ENCODE measurements around the gene TIPARP.
"Not testable (repeated sequence)": the region's sequence is repeated elsewhere in the genome, so short reads cannot be mapped to it uniquely, and the experiment has no call there.

Gene TIPARP

GRCh38 chr3:156648086-156648485 is 26.3 kb upstream of the TIPARP start:
- DNase-seq = no peak

GRCh38 chr3:156649681-156650080 is 24.7 kb upstream of the TIPARP start:
- DNase-seq = no peak

DNA sequence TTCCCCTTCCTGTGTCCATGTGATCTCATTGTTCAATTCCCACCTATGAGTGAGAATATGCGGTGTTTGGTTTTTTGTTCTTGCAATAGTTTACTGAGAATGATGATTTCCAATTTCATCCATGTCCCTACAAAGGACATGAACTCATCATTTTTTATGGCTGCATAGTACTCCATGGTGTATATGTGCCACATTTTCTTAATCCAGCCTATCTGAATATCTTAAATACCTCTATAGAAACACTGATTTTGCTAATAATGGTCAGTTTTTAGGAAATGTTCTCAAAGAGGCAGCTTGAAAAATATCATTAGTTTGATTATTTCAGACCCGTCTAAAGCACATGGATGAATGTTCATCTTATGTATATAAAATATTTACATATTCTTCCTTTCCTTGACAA is 21.7 kb upstream of the TIPARP start:
- not testable (repeated sequence) for DNase-seq

- no peak for DNase-seq
These were observed 19.6 kb upstream of the TIPARP start for GRCh38 chr3:156654834-156655233.

DNA sequence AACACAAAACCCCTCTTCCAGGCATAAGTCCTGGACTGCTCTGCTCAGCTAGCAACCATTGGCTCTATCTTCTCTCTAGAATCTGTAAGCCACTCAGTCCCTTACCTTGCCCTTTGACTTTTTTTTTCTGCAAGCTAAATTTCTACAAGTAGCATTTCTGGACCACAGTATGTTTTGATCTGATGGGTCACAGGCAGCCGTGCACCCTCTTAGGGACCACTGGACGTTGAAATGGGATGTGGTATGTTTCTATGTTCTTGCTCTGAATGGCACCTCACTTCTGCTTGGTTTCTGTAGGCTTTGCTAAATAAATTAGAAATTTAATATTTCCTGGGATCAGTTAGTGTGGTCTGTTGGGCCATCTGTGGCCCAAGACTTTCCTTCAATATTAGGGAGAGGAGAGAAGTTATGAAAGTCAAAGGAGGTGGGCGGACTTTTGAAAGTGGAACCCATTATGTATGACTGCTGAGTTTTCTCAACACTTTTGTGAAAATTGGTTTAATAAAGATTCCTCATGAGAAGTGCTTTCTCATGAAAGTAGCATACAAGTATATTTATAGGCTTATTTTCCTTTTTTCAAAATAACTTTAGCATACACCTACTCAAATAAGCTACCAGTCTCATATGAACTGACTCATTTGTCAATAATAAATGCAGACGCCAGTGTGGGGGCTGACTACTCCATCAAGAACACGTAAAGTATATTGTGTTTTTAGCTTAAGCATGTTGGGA is 18.4 kb upstream of the TIPARP start:
- no peak for DNase-seq

- DNase-seq = no peak
These were observed 16.9 kb upstream of the TIPARP start for GRCh38 chr3:156657440-156657839.

- DNase-seq = no peak
These were observed 16.3 kb upstream of the TIPARP start for GRCh38 chr3:156657862-156658731.

DNA sequence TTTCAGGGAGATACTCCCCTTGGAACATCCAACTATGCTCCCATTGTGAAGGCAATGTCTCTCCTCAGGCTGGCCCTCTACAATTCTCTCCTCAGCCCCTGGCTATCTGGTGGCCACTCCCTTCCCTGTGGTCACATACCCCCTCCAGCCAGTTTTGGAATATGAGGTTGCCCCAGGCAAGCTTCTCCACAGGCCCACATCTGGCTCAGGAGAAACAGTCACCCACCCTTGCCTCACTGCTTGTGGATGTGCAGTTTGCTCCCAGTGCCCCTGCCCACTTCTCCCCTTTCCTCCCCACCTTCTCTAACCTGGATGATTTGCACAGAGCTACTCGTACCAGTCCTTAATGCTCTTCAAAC is 15.7 kb upstream of the TIPARP start:
- no peak for DNase-seq

DNA sequence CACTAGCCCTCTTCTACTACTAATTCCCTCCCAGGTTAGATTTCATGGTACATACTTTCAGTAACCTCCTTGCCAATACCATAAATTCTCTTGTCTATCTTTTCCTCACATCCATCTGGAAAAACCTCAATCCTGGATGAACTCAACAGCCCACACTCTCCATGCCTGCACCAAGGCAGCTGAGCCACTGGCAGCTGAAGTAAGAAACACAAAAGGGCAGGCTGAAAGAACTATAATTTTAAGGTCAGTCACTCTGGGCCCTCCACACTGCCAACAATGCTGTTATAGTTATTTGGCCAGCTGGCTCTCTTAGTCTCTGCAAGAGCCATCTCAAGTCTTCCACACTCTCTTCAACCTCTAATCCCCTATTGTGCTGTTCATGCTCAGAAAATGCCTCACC is 15.1 kb upstream of the TIPARP start:
- no peak for DNase-seq

- no peak for DNase-seq
These were observed 13.2 kb upstream of the TIPARP start for GRCh38 chr3:156661155-156661554.

GRCh38 chr3:156664011-156664830 is 10.2 kb upstream of the TIPARP start:
- DNase-seq = no peak

DNA sequence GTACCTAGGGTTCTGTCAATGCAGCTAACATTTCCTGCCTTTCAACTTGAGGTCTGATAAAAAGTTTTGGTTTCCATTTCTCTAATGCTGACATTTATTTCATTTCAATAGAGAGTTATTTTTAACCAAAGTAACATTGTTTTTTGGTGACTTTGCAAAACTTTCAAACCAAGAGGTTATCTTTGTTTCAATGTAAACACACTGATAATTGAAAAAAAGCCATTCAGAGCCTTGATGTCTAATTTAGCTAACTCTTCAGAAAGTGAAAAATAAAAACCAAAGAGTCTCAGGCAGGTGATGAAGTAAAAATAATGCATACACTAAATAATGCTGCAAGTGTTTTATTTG is 9.6 kb upstream of the TIPARP start:
- no peak for DNase-seq

DNA sequence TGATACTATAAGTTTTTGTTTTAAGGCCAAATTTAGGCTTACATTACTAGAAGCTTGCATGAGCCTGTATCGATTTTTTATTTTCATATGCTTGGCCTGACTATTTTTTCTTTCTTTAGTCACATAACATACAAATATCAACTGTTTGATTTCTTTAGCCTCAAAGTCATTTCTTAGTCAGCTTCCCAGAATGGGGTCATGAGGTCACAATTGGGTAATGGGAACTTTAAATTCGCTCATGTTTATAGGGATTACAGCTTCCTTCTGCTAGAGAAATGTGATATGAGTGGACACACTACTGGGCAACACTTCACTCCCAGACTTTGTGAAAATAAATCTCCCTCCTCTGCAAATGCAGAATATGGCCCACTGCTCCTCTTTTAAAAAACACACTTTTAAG is 9.1 kb upstream of the TIPARP start:
- no peak for DNase-seq

DNA sequence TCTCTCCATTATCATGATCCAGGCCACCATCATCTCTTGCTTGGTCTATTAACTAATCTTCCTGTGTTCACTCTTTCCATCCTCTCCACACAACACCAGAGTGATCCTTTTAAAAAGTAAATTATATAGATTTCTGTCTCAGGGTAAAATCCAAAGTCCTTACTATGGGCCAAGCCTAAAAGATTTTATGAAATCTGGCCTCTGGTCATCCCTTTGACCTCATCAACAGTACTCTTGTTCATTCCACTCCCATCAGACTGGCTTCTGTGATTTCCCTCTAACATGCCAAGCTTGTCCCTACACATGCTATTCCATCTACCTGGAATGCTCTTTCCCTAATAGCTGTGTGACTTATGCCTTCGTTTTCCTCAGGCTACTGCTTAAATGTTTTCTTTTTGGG is 8.3 kb upstream of the TIPARP start:
- no peak for DNase-seq

DNA sequence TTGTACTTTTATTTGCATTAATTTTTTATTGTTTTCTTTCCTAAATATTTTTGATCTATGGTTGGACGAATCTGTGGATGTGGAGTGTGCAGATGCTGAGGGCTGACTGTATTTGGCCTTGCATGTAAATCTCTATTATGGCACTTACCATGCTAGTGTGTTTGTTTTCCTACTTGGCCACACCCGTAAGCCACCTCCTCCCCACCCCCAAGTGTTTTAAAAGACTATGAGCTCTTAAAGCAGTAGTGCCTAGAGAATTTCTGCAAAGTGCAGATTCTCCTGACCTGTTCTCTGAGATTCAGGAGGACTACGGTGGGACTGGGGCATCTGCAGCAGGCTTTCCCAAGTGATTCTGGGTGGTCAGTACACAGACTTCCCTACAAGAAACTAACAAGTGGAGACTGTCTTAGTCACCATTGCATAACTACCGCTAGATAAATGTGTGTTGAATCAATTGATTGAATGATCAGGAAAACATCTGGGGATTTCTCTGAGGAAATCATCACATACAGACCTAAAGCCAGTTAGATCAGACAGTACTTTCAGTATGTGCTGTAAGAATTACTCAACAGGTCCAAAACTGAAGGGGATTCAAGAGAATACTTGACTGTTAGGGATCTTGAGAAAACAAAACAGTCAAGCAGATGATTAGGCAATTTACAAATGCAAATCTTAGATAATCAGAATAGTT is 6.2 kb upstream of the TIPARP start:
- no peak for DNase-seq

DNA sequence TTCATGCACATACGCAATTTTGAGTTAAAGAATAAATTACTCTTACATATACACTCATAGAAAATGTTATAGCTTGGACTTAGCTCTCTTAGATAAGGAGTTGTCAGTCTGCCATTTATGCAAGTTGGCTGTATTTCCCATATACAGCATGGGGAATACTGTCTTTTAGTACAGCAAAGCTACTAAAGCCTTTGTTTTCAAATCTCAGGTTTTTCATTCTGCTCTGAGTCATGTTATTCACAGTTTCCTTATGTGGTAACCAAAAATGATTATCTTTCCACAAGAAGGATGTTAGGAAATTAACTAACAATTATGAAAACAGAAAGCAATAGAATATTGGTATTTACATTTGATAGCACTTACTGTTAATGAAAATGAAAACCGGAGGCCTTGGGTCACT is 4.3 kb upstream of the TIPARP start:
- no peak for DNase-seq

DNA sequence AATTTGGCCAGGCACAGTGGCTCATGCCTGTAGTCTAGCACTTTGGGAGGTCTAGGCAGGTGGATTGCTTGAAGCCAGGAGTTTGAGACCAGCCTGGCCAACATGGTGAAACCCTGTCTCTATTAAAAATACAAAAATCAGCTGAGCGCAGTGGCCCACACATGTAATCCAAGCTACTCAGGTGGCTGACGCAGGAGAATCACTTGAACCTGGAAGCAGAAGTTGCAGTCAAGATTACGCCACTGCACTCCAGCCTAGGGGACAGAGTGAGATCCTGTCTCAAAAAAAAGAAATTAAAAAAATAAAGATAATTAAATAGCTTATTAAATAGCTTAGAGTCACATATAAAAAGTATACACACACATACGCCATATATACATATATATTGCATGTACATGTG is 3.7 kb upstream of the TIPARP start:
- DNase-seq = no peak

DNA sequence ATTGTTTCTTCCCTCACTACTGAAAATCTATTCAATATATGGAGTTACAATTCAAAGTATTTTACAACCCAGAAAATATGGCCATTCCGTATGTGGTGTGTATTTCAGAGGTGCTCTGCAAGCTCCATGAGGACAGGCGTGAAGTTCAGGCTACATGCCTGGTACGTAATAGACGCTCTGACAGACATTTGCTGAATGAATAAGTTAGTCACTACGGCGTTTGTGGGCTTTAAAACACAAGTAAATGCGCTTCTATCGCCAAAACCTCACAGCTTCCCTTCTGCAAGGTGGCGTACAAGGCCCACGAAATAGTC is 701 bp upstream of the TIPARP start:
- DNase-seq = no peak

DNA sequence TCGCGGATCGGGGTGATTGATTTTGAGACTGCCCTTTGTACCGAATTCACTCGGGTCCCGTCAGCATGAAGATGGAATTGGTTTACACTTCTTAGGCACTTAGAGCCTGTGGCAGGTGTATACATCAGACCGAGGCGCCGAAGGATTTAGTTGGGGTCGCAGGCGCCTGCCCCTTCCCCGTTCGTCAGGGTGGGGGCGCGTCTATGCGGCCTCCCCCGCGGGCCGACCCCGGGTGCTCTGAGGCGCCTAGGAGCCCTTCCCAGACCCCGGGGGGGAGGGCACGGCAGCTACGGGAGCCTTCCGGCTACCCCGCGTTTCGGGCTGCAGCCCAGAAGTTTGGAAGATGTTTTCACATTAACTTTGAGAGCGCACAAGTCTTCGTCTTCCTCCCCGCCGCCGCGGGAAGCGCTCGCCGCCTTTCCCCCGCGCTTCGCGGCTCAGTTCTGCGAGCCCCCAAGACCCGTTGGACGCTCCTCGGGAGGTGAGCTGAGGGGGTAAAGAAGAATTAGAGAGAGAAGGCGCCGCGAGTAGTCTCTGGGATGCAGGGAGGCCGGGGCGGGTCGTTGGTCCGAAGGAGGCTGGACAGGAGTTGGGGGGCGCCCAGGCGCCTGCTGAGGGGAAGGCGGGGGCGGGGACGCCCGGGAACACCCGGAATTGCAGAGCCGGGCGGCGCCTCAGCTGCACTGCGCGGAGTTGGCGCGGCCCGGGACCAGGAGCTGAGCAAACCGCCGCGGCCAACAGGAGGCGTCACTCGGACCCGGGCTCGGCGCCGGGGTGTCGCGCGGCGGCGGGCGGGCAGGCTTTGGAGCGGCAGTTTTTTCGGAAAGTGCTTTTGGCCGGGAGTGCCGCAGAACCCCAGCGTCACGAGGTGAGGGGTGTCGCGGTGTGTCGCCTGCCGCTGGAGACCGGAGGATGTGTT is 780 bp downstream of the TIPARP start:
- no peak for DNase-seq

DNA sequence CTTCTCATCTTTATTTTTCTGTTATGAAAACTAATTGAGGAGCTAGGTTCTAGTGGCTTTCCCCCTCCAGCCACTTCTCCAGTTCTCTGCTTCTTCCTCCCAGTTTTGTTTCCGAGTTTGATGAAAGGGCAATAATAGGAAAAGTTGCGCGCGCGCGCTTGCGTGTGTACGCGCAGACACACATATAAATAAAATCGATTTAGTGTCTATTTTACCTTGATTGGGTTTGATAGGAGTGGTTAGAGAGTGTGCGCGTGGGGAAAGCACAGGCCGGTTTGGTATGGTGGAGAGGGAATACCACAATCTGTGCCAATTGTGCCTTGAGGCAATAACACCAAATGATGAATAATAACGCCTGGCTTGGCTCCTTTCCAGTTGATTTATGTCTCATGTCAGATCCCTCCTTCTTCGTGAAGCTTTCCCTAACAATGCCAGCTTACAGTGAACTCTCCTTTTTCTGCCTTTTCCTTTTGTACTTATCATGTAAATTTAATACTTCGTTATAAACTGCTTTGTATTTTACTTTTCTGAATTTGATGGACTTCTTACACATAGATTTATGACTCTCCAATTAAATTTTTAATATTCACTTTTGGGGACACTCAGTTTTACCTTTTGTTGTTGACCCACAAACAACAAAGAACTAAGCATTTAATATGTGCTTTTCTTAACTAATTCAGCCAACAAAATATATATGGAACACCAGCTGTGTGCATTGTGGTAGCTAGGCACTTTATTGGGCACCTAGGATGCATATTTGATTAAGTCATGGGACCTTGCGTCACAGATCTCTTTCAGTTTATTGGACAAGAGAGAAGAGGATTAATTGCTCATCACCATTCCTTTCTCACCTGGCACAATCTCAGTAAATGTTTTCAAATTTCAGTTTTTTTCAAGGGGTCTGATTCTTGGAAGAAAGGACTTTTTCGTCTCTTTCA is 1.7 kb downstream of the TIPARP start:
- peak; percentile 40 for DNase-seq

Data from T1000 (cell line).